ENCODE measurements around the gene KMO.

The KMO gene

DNA sequence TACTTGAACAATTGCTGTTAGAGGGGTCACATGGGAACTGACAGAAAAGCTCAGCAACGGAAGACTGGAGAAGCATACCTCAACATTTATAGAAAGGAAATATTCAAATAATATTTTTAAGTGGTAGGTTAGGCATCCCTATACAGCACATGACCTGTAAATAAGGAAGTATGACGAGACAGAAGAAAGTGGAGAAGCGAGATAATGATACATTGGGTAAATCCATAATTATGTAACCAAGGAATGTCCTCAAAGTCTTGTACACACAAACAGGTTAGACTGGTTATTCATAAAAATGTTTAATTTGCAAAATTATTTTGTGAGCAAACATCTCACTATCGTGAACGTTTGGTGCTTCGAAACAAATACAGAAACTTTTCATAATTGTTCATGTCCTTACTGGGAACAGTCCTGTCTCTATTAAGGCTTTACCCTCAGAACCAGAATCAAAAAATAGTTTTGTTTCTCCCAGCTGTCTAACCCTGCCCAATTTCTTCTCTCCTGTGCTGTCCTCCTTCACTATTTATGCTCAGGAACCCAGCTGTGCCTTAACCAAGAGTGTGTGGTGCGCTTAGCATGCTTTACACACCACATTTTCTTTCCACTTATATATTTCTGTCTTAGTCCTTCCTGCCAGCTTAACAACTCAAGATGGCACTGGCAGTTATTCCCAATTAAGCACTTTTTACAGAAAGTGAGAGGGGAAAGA lies 10.2 kb downstream of the KMO start:
- no peak for DNase-seq (ENCODE audit: low read depth)
- Histone ChIP-seq H3K36me3 (ENCODE audit: control insufficient read depth, insufficient read depth, low read length, severe bottlenecking) (no peaks in the 10 kb centered on the region), H3K27me3 (replicated peaks; ENCODE audit: control insufficient read depth, insufficient read depth, low read length) (peaks cover 4% of the 10 kb centered on the region), H3K4me1 (ENCODE audit: control insufficient read depth, insufficient read depth, low read length) (no peaks in the 10 kb centered on the region), H3K9ac (ENCODE audit: low read length) (no peak overlapping the region), H3K4me3 (ENCODE audit: low read length) (no peak overlapping the region), H3K9me3 (ENCODE audit: control insufficient read depth, low read length) (peaks cover 4% of the 10 kb centered on the region)

DNA sequence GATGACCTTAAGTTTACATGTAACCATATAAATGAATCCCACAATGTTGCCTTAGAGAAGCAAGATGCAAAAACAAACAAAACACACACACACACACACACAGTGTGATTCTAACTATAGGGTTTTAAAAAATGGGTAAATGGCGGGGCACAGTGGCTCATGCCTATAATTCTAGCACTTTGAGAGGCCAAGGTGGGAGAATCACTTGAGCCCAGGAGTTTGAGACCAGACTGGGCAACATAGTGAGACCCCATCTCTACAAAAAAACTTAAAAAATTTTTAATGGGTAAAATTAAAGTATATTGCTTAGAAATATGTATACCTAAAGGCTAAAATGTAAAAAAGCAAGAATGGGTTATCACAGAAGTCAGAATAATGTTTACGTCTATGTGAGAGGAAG lies 15.8 kb downstream of the KMO start:
- Histone ChIP-seq H3K4me1 (ENCODE audit: control insufficient read depth, insufficient read depth, low read length) (no peaks in the 10 kb centered on the region), H3K9ac (ENCODE audit: low read length) (no peak overlapping the region), H3K4me3 (ENCODE audit: low read length) (no peak overlapping the region), H3K36me3 (ENCODE audit: control insufficient read depth, insufficient read depth, low read length, severe bottlenecking) (no peaks in the 10 kb centered on the region), H3K27me3 (replicated peaks; ENCODE audit: control insufficient read depth, insufficient read depth, low read length) (no peaks in the 10 kb centered on the region), H3K9me3 (ENCODE audit: control insufficient read depth, low read length) (peaks cover 4% of the 10 kb centered on the region)
- DNase-seq (ENCODE audit: low read depth): no peak

DNA sequence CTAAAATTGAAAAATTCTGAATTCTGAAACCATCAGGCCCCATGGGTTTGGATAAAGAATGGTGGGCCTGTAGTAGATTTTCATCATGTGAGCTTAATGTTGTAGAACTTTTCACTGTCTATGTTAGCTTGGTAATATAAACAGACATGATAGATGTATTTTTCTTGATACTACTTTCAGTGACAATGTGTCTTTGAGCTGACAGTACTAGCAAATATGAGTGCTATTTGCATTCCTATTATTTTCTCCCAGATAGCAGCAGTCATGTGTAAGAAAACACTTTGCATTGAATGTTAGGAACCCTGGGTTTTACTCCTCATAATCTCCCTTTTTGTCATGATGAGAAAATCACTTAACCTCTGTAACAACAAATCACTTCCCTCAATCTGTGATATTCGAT lies 18.1 kb downstream of the KMO start:
- Histone ChIP-seq H3K9me3 (ENCODE audit: control insufficient read depth, low read length) (peaks cover 2% of the 10 kb centered on the region), H3K4me1 (ENCODE audit: control insufficient read depth, insufficient read depth, low read length) (no peaks in the 10 kb centered on the region)

DNA sequence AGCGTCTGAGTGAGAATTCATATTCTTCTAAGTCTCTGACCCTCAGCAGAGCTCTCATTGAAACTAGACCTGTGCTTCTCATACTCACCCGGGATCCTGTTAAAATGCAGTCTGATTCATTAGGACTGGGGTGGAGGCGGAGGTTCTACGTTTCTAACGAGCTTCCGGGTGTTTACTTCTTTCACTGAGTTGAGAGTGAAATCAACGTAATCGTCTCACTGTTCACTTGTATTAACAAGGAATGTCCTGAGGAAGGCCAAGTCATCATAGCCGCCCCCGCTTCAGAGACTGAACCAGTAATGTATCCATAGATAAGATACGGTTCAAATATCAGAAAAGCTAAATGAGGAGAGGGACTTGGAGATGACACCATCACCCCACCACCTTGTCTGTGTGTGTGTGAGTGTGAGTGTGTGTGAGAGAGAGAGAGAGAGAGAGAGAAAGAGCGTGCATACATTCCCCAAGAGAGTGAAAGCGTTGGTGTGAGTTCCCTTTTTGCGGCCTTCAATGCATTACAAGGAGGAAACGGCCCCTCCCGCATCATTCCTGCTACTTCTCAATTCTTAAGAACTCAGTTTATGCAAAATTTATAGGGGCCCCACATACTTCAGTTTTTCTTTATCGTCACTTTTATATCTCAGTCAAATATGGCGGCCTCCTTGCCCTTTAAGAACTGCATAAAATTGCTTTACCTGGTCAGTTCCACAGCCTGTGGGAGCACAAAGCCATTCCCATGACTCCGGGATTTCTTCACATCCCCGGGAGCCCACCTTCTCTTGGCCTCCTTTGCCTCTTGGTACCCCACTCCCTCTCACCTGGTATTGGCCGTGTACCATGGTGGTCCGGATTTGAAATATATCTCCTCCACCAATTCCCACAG lies 19.8 kb downstream of the KMO start:
- Histone ChIP-seq H3K4me3 (ENCODE audit: low read length) (no peak overlapping the region), H3K27me3 (replicated peaks; ENCODE audit: control insufficient read depth, insufficient read depth, low read length) (no peaks in the 10 kb centered on the region), H3K9me3 (ENCODE audit: control insufficient read depth, low read length) (no peaks in the 10 kb centered on the region), H3K36me3 (ENCODE audit: control insufficient read depth, insufficient read depth, low read length, severe bottlenecking) (no peaks in the 10 kb centered on the region), H3K9ac (ENCODE audit: low read length) (no peak overlapping the region), H3K4me1 (ENCODE audit: control insufficient read depth, insufficient read depth, low read length) (no peaks in the 10 kb centered on the region)
- DNase-seq (ENCODE audit: low read depth): no peak

More for the DNA sequence above, 18.1 kb downstream of the KMO start:
- H3K36me3 ChIP-seq (ENCODE audit: control insufficient read depth, insufficient read depth, low read length, severe bottlenecking): no peaks in the 10 kb centered on the region
- no peak for DNase-seq (ENCODE audit: low read depth)
- no peak overlapping the region for H3K4me3 ChIP-seq (ENCODE audit: low read length)
- H3K27me3 ChIP-seq (replicated peaks; ENCODE audit: control insufficient read depth, insufficient read depth, low read length): no peaks in the 10 kb centered on the region
- no peak overlapping the region for H3K9ac ChIP-seq (ENCODE audit: low read length)

DNA sequence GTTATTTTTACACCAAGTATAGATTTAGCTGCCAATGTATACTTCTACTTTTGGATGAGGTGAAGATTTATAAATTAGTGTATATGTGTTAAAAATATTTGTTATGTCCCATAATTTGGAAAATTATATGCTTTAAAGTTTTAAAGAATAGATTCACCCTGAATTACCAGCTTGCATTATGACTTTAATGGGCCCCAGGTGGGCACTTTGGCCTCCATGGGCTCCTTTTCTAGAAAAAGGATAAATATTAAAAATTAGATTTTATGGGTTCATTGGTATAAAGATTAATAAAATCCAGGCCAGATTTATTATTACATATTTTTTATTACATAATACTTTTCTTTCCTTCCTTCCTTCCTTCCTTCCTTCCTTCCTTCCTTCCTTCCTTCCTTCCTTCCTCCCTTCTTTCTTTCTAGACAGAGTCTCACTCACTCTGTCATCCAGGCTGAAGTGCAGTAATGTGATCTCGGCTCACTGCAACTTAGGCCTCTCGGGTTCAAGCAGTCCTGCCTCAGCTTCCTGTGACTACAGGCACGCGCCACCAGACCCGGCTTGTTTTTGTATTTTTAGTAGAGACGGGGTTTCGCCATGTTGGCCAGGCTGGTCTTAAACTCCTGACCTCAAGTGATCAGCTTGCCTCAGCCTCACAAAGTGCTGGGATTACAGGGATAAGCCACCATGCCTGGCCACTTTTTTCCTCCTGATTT lies 21.9 kb downstream of the KMO start:
- no peaks in the 10 kb centered on the region for H3K4me1 ChIP-seq (ENCODE audit: control insufficient read depth, insufficient read depth, low read length)
- no peak overlapping the region for H3K4me3 ChIP-seq (ENCODE audit: low read length)
- H3K9me3 ChIP-seq (ENCODE audit: control insufficient read depth, low read length): no peaks in the 10 kb centered on the region
- H3K36me3 ChIP-seq (ENCODE audit: control insufficient read depth, insufficient read depth, low read length, severe bottlenecking): no peaks in the 10 kb centered on the region
- H3K27me3 ChIP-seq (replicated peaks; ENCODE audit: control insufficient read depth, insufficient read depth, low read length): no peaks in the 10 kb centered on the region
- no peak overlapping the region for H3K9ac ChIP-seq (ENCODE audit: low read length)
- DNase-seq (ENCODE audit: low read depth): no peak

DNA sequence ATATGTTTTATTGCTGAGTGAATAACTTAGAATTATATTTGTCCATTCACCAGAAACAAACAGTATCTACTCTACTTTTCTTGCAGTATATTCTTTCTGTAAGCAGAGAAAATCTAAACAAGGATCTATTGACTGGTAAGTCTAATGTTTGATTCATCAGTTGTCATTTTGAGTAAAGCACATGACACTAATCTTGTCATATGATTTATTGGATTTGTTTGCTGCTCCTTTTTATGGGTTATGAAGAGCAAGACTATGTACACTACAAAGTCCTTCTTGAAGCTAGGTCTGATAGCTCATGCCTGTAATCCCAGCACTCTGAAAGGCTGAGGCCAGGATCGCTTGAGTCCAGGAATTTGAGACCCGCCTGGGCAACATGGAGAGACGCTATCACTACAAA lies 23.3 kb downstream of the KMO start:
- Histone ChIP-seq H3K27me3 (replicated peaks; ENCODE audit: control insufficient read depth, insufficient read depth, low read length) (no peaks in the 10 kb centered on the region), H3K9ac (ENCODE audit: low read length) (no peak overlapping the region), H3K4me3 (ENCODE audit: low read length) (no peak overlapping the region), H3K36me3 (ENCODE audit: control insufficient read depth, insufficient read depth, low read length, severe bottlenecking) (no peaks in the 10 kb centered on the region), H3K9me3 (ENCODE audit: control insufficient read depth, low read length) (no peaks in the 10 kb centered on the region), H3K4me1 (ENCODE audit: control insufficient read depth, insufficient read depth, low read length) (no peaks in the 10 kb centered on the region)
- no peak for DNase-seq (ENCODE audit: low read depth)

DNA sequence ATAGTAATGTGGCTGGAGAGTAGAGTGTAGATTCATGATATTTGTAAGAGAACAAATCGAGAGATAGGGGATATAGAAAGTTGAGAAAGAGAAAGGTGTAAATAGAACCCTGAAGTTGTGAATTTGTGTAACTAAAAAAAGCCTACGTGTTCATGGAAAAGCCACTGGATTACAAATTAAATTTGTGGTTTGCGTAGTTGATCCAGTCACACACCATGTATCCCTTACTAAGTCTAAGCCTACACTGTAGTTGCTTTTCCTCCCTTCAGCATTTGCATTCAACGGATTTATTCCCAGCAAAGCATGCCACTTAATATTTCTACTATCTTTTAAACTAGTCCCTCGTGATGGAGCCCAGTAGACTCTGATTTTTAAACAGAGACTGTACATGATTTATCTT lies 24.9 kb downstream of the KMO start:
- no peaks in the 10 kb centered on the region for H3K27me3 ChIP-seq (replicated peaks; ENCODE audit: control insufficient read depth, insufficient read depth, low read length)
- no peaks in the 10 kb centered on the region for H3K9me3 ChIP-seq (ENCODE audit: control insufficient read depth, low read length)
- no peak for DNase-seq (ENCODE audit: low read depth)
- H3K36me3 ChIP-seq (ENCODE audit: control insufficient read depth, insufficient read depth, low read length, severe bottlenecking): no peaks in the 10 kb centered on the region
- no peak overlapping the region for H3K4me3 ChIP-seq (ENCODE audit: low read length)
- H3K9ac ChIP-seq (ENCODE audit: low read length): no peak overlapping the region
- no peaks in the 10 kb centered on the region for H3K4me1 ChIP-seq (ENCODE audit: control insufficient read depth, insufficient read depth, low read length)

DNA sequence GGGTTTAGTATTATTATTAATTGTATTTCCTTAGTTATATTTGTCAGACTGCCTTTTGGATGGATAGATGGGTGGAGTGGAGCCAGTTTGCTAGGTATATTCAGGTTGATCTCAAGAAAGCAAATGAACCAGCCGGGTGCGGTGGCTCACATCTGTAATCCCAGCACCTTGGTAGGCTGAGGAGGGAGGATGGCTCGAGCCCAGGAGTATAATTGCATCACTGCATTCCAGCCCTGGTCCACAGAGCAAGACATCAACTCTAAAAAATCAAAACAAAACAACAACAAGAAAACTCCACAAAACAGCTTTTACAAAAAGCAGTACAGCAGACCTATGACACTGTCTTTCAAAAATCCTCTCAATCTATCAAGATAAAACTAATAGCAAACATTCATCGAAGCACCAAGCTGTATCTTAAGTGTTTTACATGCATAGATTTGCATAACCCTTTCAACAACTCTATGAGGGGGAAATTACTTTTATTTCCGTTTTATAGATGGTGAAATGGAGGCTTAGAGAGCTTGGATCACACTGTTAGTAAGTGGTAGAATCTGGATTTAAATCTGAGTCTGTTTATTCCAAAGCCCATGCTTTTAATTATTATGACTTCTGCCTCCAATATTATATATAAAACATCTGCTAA lies 25.5 kb downstream of the KMO start:
- no peaks in the 10 kb centered on the region for H3K36me3 ChIP-seq (ENCODE audit: control insufficient read depth, insufficient read depth, low read length, severe bottlenecking)
- peak; percentile 2 for DNase-seq (ENCODE audit: low read depth)
- no peaks in the 10 kb centered on the region for H3K4me1 ChIP-seq (ENCODE audit: control insufficient read depth, insufficient read depth, low read length)
- no peak overlapping the region for H3K4me3 ChIP-seq (ENCODE audit: low read length)
- H3K9me3 ChIP-seq (ENCODE audit: control insufficient read depth, low read length): no peaks in the 10 kb centered on the region
- H3K27me3 ChIP-seq (replicated peaks; ENCODE audit: control insufficient read depth, insufficient read depth, low read length): no peaks in the 10 kb centered on the region
- H3K9ac ChIP-seq (ENCODE audit: low read length): no peak overlapping the region

DNA sequence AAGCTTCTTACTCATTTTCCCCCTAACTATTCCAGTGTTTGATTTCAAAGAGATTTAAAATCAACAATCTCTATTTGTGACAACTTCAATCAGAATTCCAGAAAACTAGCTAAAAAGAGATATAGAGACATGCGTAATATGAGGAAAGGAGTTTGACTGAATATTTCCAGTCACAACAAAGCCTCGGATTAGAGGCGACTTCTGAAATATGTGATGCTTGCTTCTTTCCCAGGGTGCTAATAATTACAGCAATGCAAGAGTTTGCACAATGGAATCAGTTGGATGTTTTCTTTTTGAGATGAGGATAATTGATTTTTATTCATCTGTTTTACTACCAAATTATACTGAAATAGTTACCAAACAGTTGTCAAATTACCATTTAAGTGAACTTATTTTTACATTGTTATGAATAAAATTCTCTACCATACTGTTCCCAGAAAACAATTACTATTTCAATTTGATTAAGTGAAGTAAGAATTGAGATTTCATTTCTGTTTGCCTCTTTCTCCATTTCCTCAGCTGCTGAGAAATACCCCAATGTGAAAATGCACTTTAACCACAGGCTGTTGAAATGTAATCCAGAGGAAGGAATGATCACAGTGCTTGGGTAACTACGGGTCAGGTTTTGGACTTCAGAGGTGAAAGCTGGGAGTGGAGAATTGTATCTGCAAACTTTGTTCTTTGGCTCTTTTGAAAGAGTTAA lies 28.1 kb downstream of the KMO start:
- no peak overlapping the region for H3K4me3 ChIP-seq (ENCODE audit: low read length)
- DNase-seq (ENCODE audit: low read depth): peak; percentile 21
- H3K9ac ChIP-seq (ENCODE audit: low read length): no peak overlapping the region
- H3K4me1 ChIP-seq (ENCODE audit: control insufficient read depth, insufficient read depth, low read length): no peaks in the 10 kb centered on the region
- H3K9me3 ChIP-seq (ENCODE audit: control insufficient read depth, low read length): no peaks in the 10 kb centered on the region
- H3K36me3 ChIP-seq (ENCODE audit: control insufficient read depth, insufficient read depth, low read length, severe bottlenecking): no peaks in the 10 kb centered on the region
- H3K27me3 ChIP-seq (replicated peaks; ENCODE audit: control insufficient read depth, insufficient read depth, low read length): no peaks in the 10 kb centered on the region

DNA sequence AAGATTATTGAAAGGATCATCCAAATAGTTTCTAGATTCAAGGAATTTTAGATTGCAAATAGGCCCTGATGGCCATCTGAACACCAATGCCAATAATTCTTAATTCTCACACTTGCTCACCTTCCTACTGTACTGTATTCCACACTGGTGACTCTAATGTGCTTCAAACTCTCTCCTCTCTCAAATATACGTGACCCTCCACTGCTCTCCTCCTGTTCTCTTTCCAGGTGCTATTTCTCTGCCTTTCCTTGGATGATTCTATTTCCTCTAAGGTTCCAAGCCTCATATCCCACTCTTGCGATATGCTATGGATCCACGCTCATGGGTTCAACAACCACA lies 28.6 kb downstream of the KMO start:
- Histone ChIP-seq H3K27me3 (replicated peaks; ENCODE audit: control insufficient read depth, insufficient read depth, low read length) (no peaks in the 10 kb centered on the region), H3K9me3 (ENCODE audit: control insufficient read depth, low read length) (no peaks in the 10 kb centered on the region), H3K9ac (ENCODE audit: low read length) (no peak overlapping the region), H3K4me1 (ENCODE audit: control insufficient read depth, insufficient read depth, low read length) (no peaks in the 10 kb centered on the region), H3K36me3 (ENCODE audit: control insufficient read depth, insufficient read depth, low read length, severe bottlenecking) (no peaks in the 10 kb centered on the region), H3K4me3 (ENCODE audit: low read length) (no peak overlapping the region)
- no peak for DNase-seq (ENCODE audit: low read depth)
